IMR-90 (cell line): ENCODE data around the gene ZNF74. TPM values are rescaled to one million over a fixed set of nuclear protein-coding genes. Genes with fewer than 3 reads are reported as not detected.
A peak's percentile ranks its signal among the peaks of the same experiment; 100 is the strongest.
"Not testable (repeated sequence)": the region's sequence is repeated elsewhere in the genome, so short reads cannot be mapped to it uniquely, and the experiment has no call there.

Experiments
- ATAC-seq: fragments of 200-7000 bp; cut with Tn5 transposase; 2 replicates; pipeline ENCODE4 v1.9.1; 2020; ENCODE audit warnings: low read depth, mild to moderate bottlenecking, moderate library complexity
- BruUV-seq: library from RNA; stranded (reverse); fragments of 400-500 nt; replicated peaks from 2 replicates; lab custom pipeline; 2021; lab: Mats Ljungman, UMichigan
- CTCF ChIA-PET: fragments of 300-600 bp; formaldehyde crosslinking; extraction: SDS; loops from one replicate; lab custom pipeline; 2021; ENCODE audit warnings: antibody characterized with exemption; lab: Yijun Ruan, JAX
- POLR2A ChIA-PET: fragments of 300-600 bp; sonication (Branson Sonifier 250); formaldehyde crosslinking; loops from one replicate; lab custom pipeline; 2022; ENCODE audit warnings: antibody characterized with exemption; ENCODE audit not compliant: unreplicated experiment; lab: Charles Lee
- DNase-seq: peaks from one replicate; pipeline ENCODE4 v3.0.0; 2013
- H2AFZ ChIP-seq: replicated peaks from 2 replicates; pipeline ENCODE3; 2013; ENCODE audit warnings: low read length, mild to moderate bottlenecking; ENCODE audit not compliant: poor library complexity
- H2AK5ac ChIP-seq: 2 replicates; pipeline ENCODE4 v1.6.1; 2013; ENCODE audit warnings: low read depth, low read length, inconsistent platforms
- H2AK9ac ChIP-seq: replicated peaks from 2 replicates; pipeline ENCODE3; 2013; ENCODE audit warnings: mild to moderate bottlenecking, low read depth, low read length, moderate library complexity; ENCODE audit not compliant: poor library complexity
- H2BK120ac ChIP-seq: 2 replicates; pipeline ENCODE4 v1.6.1; 2013; ENCODE audit warnings: low read depth, low read length, inconsistent platforms
- H2BK15ac ChIP-seq: 3 replicates; pipeline ENCODE4 v1.6.1; 2013; ENCODE audit warnings: low read depth, low read length, inconsistent platforms
- H2BK20ac ChIP-seq: 2 replicates; pipeline ENCODE4 v1.6.1; 2013; ENCODE audit warnings: low read depth, mild to moderate bottlenecking, inconsistent platforms, low read length, moderate library complexity
- H2BK5ac ChIP-seq: 2 replicates; pipeline ENCODE4 v1.6.1; 2013; ENCODE audit warnings: mild to moderate bottlenecking, low read depth, low read length, inconsistent platforms; ENCODE audit not compliant: poor library complexity, severe bottlenecking
- H3K14ac ChIP-seq: replicated peaks from 2 replicates; pipeline ENCODE4 v1.6.1; 2013; ENCODE audit warnings: low read depth, low read length, inconsistent platforms
- H3K18ac ChIP-seq: 2 replicates; pipeline ENCODE4 v1.6.1; 2013; ENCODE audit warnings: low read depth, low read length, control low read depth
- H3K23ac ChIP-seq: 2 replicates; pipeline ENCODE4 v1.6.1; 2013; ENCODE audit warnings: low read depth, low read length, inconsistent platforms
- H3K27ac ChIP-seq: 2 replicates; pipeline ENCODE4 v1.5.1; 2013; ENCODE audit warnings: mild to moderate bottlenecking, control low read depth, low read length; ENCODE audit not compliant: insufficient read depth
- H3K27me3 ChIP-seq: 2 replicates; pipeline ENCODE4 v1.6.1; 2013; ENCODE audit warnings: low read length; ENCODE audit not compliant: control insufficient read depth, insufficient read depth
- H3K36me3 ChIP-seq: 2 replicates; pipeline ENCODE4 v1.6.1; 2013; ENCODE audit warnings: low read length, mixed read lengths; ENCODE audit not compliant: control insufficient read depth, insufficient read depth
- H3K4ac ChIP-seq: 2 replicates; pipeline ENCODE4 v1.6.1; 2013; ENCODE audit warnings: low read depth, low read length, inconsistent platforms
- H3K4me1 ChIP-seq: 2 replicates; pipeline ENCODE4 v1.6.1; 2013; ENCODE audit warnings: low read length, mixed read lengths; ENCODE audit not compliant: control insufficient read depth, insufficient read depth
- H3K4me2 ChIP-seq: 2 replicates; pipeline ENCODE4 v1.6.1; 2013; ENCODE audit warnings: low read depth, mild to moderate bottlenecking, control low read depth, low read length, moderate library complexity
- H3K4me3 ChIP-seq: 2 replicates; pipeline ENCODE4 v1.5.1; 2013; ENCODE audit warnings: low read depth, mild to moderate bottlenecking, control low read depth, low read length, moderate library complexity; ENCODE audit not compliant: insufficient read depth
- H3K56ac ChIP-seq: 2 replicates; pipeline ENCODE4 v1.6.1; 2013; ENCODE audit warnings: low read length, inconsistent platforms; ENCODE audit not compliant: insufficient read depth; ENCODE audit errors: extremely low read depth
- H3K79me1 ChIP-seq, 2 experiments: 2 replicates each; pipeline ENCODE4 v1.6.1; 2013; ENCODE audit warnings: low read length in 2 of 2, inconsistent platforms in 1 of 2, low read depth in 1 of 2
- H3K9ac ChIP-seq: 2 replicates; pipeline ENCODE4 v1.6.1; 2013; ENCODE audit warnings: low read depth, low read length, control low read depth
- H3K9me1 ChIP-seq: 2 replicates; pipeline ENCODE4 v1.6.1; 2013; ENCODE audit warnings: low read length, inconsistent platforms; ENCODE audit not compliant: insufficient read depth
- H3K9me3 ChIP-seq: 2 replicates; pipeline ENCODE4 v1.6.1; 2013; ENCODE audit warnings: low read length; ENCODE audit not compliant: control insufficient read depth, insufficient read depth
- H4K20me1 ChIP-seq: 2 replicates; pipeline ENCODE4 v1.6.1; 2013; ENCODE audit warnings: low read length, inconsistent platforms; ENCODE audit not compliant: insufficient read depth
- H4K5ac ChIP-seq: 2 replicates; pipeline ENCODE4 v1.6.1; 2013; ENCODE audit warnings: mild to moderate bottlenecking, low read depth, low read length, control low read depth
- H4K8ac ChIP-seq, 2 experiments: 2 replicates each; pipeline ENCODE4 v1.6.1; 2013; ENCODE audit warnings: low read depth in 2 of 2, low read length in 2 of 2, control low read depth in 1 of 2, inconsistent platforms in 1 of 2
- H4K91ac ChIP-seq: 2 replicates; pipeline ENCODE4 v1.6.1; 2013; ENCODE audit warnings: low read depth, low read length, inconsistent platforms; ENCODE audit not compliant: insufficient read depth
- WGBS, 2 experiments: methylation state at CpG; one replicate each; pipeline versions ENCODE4 v1.1.5 to v1.1.7; 2013; ENCODE audit warnings: missing lambda C conversion rate in 2 of 2; ENCODE audit not compliant: insufficient read length in 1 of 2; ENCODE audit errors: extremely low coverage in 2 of 2; 5-methylcytosine and 5-hydroxymethylcytosine counted together
- dilution Hi-C: fragments of 300-500 bp; cut with HindIII; formaldehyde crosslinking; loops from one replicate; pipeline ENCODE4 v1.14.3; 2018; ENCODE audit warnings: low sequenced_read_pairs; ENCODE audit not compliant: unreplicated experiment
- in situ Hi-C: fragments of 300-500 bp; cut with MboI; formaldehyde crosslinking; loops from 3 replicates; pipeline ENCODE4 v1.14.3; 2019; ENCODE audit warnings: low sequenced_read_pairs, inconsistent platforms, mixed read lengths
- intact Hi-C: fragments of 100-400 bp; cut with micrococcal nuclease; formaldehyde crosslinking; loops from 2 replicates; pipeline ENCODE4 v1.10.0; 2022
- polyA plus RNA-seq, 3 experiments: library from polyadenylated mRNA; depleted of rRNA; stranded (reverse); fragments of >200 nt; gene quantifications; 2 replicates each; pipeline ENCODE4 v1.2.3, GENCODE V29; 2012; ENCODE audit warnings: low replicate concordance in 1 of 3
- total RNA-seq: library from RNA; depleted of rRNA; stranded (reverse); fragments of >200 nt; gene quantifications from 2 replicates; pipeline ENCODE4 v1.2.3, GENCODE V29; 2012

Gene ZNF74
- total and polyA plus RNA-seq, 2 of the 4 experiments (the other 2 are of a cell fraction): 7.5 to 8.4 TPM

- H3K18ac ChIP-seq, POLR2A ChIA-PET, BruUV-seq, H2AK5ac ChIP-seq, H4K20me1 ChIP-seq, intact Hi-C loops, H3K79me1 ChIP-seq, H3K4ac ChIP-seq, in situ Hi-C loops, H3K4me3 ChIP-seq, DNase-seq, H2BK20ac ChIP-seq, H3K23ac ChIP-seq, H4K8ac ChIP-seq, H3K27me3 ChIP-seq, CTCF ChIA-PET, H3K9ac ChIP-seq, H2AK9ac ChIP-seq, H3K4me1 ChIP-seq, H4K91ac ChIP-seq, dilution Hi-C loops, H3K27ac ChIP-seq, H2BK15ac ChIP-seq, H3K56ac ChIP-seq, H2BK120ac ChIP-seq, H3K36me3 ChIP-seq, H3K9me1 ChIP-seq, ATAC-seq, H3K14ac ChIP-seq, H3K9me3 ChIP-seq, H4K5ac ChIP-seq, H3K4me2 ChIP-seq, H2AFZ ChIP-seq, H2BK5ac ChIP-seq: not testable (repeated sequence)
- no CpG with 5 or more reads among the region's 7 CpGs for WGBS, 2 experiments
Measured at GRCh38 chr22:20346553-20346952, 47.4 kb upstream of the ZNF74 start.

GRCh38 chr22:20352536-20352935 is 41.4 kb upstream of the ZNF74 start:
- H3K56ac ChIP-seq, H3K9ac ChIP-seq, in situ Hi-C loops, CTCF ChIA-PET, H4K20me1 ChIP-seq, H2BK5ac ChIP-seq, H3K79me1 ChIP-seq, POLR2A ChIA-PET, H3K27ac ChIP-seq, H4K8ac ChIP-seq, H2BK20ac ChIP-seq, H3K27me3 ChIP-seq, H3K23ac ChIP-seq, H2AK9ac ChIP-seq, H3K36me3 ChIP-seq, H3K18ac ChIP-seq, H2BK120ac ChIP-seq, H3K4me1 ChIP-seq, H4K5ac ChIP-seq, BruUV-seq, H3K9me3 ChIP-seq, ATAC-seq, H2BK15ac ChIP-seq, H4K91ac ChIP-seq, intact Hi-C loops, H2AK5ac ChIP-seq, H2AFZ ChIP-seq, H3K9me1 ChIP-seq, H3K14ac ChIP-seq, H3K4ac ChIP-seq, H3K4me2 ChIP-seq, dilution Hi-C loops, H3K4me3 ChIP-seq: not testable (repeated sequence)
- WGBS, 2 experiments: no CpG with 5 or more reads among the region's 6 CpGs
- DNase-seq: peak; percentile 33
